Hematopoietic multipotent progenitor cell treated with erythropoietin and hydrocortisone succinate and interleukin-3 and kit ligand, for 6 days (in vitro differentiated cells): Measurements from ENCODE around the gene PRDM13.
A peak's percentile ranks its signal among the peaks of the same experiment; 100 is the strongest.
"Not testable (repeated sequence)": the region's sequence is repeated elsewhere in the genome, so short reads cannot be mapped to it uniquely, and the experiment has no call there.

Source experiments
- DNase-seq: peaks from one replicate; pipeline ENCODE4 v3.0.0-alpha.2; 2015

PRDM13 gene

DNA sequence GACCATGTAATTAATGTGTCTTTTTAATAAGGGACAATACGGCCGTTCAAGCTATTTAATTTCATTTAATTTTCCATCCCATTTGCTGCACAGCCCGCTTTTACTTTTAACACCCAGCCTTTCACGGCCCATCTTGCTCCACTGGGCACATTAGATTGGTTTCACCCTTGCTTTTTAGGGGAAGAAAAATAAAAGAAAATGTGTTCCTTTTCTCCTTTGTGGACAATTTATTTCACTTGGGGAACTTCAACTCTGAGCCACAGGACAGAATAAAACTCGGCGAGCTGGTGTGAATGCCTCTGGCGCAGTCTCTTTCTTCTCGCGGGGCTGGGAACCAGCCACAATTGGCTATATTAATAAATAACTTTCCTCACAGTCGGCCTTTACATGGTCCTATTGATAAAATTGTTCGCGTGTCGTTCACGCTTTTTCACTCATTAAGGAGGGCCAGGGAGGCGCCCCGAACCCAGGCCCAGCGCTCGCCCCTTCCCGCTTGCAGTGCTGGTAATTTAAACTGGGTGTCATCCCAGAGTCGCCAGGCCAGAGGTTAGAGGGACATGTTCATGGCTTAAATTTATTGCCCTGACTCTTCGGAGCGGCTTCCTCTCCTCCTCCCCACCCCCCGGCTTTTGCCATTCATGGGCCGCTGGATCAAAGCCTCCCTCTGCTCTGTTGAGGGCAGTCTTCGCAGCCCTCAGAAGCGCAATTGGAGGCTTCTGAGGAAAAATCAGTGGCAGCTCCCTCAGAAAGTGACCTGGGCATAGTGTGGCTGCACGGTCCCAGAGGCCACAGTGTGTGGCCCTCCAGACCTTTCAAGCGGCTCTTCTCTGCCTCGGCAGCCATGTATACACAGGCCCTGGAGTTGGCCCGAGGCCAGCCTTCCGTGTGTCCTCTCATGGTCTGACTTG, 2.2 kb upstream of the PRDM13 start:
- no peak for DNase-seq

DNA sequence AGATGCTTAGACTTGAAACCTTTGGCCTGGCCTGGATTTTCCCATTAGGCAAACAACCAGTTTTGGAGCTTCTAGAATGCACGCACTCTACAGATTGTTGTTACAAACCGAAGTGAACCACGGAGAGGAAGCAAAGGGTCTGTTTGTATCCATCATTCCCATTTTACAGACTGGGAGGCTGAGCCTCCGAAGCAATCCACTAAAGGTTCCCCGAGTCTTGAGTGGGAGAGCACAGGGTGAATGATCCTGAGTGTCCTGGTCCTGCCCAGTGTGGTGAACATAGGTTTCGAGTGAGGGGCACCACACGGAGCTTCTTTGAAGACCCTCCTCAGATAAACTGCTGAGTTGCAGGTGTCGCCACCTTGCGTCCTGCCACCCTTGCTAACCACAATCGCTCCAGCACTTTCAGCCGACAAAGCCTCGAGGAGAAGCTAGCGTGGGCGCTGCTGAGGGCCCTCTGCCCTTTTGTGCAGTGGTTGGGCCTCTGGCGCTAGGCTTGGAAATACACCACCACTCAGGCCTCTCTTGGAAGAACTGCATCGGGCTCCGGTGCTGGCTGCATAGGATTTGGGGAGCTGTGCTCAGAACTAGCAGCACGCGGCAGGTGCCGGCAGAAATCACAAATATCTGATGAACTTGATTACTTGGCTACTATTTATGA, 1.4 kb upstream of the PRDM13 start:
- DNase-seq, result no peak

DNA sequence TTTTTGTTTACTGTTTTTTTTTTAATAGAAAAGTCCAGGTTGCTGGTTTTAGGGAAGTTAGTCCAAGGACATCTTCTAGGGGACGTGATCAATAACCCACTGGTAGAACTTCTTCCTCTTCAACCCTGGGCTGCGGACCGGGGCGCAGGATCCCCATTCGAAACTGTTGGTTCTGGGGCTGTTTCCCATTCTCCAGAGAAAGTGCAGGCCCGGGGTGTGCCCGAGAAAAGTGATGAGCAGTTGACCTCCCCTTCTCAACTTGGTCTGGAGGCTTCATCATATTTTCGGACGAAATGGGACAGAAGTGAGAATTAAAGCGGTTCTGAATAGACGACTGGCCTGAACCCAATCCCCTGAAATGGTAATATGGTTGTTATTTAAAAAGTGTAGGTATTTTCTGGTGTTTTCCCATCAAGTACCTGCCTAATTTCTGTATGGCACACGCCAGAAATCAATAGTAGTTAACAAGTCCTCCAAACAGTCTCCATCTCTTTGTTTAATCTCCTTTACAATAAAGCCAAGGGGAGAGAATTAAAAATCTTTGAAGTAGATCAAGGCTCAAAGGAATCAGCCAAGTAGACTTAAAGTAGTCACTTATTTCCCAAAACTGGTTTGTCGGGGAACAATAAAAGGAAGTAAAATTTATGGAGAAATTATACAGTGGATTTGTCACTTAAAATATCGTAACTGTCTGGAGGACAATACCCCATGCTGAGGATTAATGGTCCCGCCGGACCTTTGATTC, 550 bp upstream of the PRDM13 start:
- DNase-seq, result no peak

DNA sequence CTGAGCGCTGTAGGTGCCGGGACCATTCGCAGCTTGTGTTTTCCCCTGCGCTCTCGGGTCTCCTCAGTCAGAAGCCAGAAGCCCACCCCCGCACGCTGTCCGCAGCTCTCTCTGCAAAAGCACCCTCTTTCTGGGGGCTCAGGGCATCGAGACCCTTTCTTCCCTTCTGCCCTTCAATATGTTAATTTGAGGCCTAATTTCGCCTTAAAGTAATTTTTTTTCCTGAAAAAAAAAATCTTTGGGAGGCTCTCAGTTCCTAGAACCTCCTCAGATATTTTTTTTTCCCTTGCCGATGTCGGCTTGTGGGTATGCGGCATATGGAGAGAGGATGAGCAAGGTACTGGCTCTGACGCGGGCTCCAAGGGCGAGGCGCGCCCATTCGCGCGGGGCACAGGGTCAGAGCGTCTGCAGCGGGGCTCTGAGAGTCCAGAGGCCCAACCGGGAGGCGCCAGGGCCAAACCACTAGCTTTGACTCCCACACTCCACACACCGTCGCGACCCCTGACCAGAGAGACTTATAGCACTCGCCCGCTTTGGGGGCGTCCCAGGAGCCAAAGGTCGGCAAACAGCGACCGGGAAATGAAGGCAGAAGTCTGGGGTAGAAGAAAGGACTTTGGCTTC, 893 bp downstream of the PRDM13 start:
- no peak for DNase-seq

DNA sequence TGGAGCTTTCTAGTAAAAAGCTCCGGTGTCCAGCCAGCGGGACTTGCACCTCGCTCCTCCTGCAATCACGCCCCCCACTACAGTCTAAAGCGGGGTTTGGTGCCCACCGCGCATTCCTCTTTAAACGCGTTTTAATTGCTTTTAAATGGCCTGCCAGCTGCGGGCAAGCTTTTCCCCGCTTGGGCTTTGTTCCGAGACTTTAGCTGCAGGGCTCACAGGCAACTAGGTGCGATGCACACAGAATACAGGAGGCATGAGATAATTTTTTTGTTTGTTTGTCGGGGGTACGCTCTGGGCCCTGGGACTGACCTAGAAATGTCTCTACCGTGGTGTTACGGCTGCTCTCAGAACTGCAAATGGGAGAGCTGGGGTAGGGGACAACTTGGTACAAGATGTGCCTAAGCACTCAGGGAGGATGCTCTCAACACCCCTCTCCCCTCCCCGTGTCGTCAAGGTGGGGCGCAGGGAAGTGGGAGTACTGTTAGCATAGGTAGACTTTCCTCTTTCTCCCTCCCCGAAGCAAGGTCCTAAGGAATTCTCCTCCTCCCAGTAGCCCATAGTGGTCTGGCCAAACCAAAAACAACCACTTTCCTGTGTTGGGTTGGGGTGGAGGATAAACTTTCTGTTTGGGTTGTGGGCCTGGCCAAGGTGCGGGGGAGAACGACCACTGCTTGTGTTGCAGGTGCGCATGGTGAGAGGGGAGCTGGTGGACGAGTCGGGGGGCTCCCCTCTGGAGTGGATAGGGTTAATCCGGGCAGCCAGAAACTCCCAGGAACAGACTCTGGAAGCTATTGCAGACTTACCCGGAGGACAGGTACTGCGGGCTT, 1.6 kb downstream of the PRDM13 start:
- DNase-seq, result no peak

DNA sequence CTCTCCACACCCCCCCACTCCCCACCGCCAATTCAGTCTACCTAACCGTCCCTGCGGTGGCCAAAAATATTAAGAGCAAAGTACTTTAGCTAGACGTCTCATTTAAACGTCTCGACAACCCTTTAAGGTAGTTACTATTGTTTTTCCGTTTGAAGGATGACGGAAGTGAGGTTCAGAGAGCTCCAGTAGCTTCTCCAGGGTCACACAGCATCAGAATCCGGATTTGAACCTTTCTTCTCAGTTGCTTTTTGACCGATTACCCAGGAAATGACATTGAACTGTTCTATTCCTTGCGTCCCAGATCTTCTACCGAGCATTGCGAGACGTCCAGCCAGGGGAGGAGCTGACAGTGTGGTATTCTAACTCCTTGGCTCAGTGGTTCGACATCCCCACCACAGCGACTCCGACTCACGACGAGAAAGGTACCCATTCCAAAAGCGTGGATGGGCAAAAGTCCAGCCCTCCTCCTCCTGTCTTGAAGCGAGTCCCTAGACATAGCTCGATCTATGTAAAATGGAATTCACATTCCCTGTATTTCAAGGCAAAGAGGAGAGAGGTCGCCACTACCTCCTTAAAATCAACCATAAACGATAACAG, 2.4 kb downstream of the PRDM13 start:
- DNase-seq, result no peak

DNA sequence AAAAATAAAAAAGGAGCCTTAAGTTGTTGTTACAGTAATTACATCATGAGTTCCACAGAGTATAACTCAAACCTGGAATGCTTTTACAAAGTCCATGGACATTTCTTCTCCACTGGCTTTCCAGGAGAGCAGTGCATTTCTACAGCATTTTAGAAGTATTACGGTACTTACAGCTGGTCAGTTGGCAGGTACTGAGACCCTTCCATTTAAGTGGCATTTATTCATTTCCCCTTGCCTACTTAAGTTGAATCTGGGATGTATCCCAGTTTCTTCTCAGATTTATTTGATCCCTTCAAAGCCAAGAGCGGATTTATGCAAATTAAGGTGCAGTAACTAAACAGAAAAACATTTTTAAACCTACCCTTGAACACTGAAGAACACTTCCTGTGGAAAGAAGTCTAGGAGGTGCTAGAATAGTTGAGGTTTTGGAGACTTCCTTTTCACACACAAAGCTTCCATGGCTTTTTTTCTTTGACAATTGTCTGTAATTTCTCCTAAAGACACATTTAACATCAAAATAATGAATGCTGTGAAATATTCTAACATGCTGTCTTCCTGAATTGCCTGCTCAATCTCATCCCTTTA, 3.4 kb downstream of the PRDM13 start:
- no peak for DNase-seq

DNA sequence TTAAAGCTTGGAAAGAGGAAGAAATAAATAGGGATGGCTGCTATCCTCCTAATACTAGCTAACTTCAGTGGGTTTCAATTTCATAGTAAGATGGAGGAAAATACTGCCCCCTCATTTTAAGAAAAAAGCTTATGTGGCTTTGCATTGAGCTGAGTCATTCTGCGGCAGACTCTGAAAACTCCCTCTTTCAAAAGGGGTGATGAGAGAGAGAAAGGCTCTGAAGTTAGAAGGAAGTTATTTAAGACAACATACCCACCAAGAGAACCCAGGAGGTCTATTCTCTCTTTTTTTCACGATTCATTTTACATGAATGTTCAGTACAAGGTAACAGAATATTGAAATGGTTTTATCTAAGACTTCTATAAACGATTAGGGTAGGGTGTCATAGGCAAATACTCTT, 4.5 kb downstream of the PRDM13 start:
- peak; percentile 60 for DNase-seq

DNA sequence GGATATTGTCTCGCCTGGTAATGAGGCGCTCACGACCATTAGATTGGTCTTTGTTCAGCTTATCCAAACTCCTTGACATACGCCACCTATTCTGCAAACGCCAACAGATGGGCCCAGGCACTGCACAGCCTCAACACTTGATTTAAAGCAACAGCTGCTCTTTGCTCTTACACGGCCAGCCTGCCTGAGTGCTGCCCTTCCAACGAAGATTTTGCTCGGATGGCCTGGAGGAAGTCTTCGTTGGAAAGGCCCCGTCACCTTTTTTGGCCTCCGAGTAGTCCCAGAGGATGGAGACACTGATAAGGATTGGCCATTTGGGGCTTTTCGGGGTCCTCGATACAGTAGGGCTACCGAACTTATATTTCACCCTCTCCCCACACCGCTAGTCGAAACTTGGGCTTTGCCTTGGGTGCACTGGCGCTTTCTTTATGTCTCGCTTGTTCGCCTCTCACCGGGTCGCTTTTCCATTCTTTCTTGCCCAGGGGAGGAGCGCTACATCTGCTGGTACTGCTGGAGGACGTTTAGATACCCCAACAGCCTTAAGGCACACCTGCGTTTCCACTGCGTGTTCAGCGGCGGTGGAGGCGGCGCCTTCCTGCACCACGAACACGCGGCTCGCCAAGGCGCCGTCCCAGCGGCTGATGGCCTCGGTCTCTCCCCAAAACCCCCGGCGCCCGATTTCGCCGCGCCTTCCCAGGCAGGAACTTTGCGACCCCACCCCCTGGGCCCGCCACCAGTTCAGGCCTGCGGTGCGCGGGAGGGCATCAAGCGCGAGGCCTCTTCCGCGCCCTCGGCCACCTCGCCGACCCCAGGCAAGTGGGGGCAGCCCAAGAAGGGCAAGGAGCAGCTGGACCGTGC, 6.1 kb downstream of the PRDM13 start:
- DNase-seq, result no peak

DNA sequence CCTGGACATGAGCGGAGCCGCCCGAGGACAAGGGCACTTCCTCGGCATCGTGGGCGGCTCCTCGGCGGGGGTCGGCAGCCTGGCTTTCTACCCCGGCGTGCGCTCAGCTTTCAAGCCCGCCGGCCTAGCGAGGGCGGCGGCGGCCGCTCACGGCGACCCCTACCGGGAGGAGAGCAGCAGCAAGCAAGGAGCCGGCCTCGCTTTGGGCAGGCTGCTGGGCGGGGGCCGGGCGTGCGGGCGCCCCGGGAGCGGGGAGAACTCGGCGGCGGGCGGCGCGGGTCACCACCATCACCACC, 6.7 kb downstream of the PRDM13 start:
- DNase-seq, result peak; percentile 68

DNA sequence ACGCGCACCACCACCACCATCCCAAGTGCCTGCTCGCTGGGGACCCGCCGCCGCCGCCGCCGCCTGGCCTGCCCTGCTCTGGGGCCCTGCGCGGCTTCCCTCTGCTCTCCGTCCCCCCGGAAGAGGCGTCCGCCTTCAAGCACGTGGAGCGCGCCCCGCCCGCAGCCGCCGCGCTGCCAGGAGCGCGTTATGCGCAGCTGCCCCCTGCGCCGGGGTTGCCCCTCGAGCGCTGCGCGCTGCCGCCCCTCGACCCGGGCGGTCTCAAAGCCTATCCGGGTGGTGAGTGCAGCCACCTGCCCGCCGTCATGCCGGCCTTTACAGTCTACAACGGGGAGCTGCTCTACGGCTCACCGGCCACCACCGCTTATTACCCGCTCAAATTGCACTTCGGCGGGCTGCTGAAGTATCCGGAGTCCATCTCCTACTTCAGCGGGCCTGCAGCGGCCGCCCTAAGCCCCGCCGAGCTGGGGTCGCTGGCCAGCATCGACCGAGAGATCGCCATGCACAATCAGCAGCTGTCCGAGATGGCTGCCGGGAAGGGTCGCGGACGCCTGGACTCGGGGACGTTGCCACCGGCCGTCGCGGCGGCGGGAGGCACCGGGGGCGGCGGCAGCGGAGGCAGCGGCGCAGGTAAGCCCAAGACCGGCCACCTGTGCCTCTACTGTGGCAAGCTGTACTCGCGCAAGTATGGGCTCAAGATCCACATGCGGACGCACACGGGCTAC, 7.2 kb downstream of the PRDM13 start:
- no peak for DNase-seq

DNA sequence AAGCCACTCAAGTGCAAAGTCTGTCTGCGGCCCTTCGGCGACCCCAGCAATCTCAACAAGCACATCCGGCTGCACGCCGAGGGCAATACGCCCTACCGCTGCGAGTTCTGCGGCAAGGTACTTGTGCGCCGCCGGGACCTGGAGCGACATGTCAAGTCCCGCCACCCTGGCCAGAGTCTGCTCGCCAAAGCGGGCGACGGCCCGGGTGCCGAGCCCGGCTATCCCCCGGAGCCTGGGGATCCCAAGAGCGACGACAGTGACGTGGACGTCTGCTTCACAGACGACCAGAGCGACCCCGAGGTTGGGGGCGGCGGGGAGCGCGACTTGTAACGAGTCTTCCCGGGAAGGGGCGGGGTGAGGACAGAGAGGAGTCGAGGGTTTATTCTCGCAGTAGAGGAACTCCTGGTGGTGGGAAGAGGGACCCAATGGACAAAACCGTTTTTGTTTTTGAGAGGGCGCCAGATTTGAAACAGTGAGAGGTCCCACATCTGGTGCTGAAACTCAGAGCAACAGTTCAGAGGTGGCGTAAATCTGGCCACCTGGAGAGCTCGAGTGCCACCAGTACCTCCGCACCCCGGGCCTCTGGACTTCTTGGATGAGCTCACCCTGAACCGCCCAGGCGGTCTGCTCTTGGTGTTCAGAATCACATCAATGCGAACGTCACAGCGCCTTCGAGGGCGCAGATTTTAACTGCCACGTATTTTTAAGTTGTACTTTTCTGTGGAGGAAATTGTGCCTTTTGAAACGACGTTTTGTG, 8.0 kb downstream of the PRDM13 start:
- no peak for DNase-seq

DNA sequence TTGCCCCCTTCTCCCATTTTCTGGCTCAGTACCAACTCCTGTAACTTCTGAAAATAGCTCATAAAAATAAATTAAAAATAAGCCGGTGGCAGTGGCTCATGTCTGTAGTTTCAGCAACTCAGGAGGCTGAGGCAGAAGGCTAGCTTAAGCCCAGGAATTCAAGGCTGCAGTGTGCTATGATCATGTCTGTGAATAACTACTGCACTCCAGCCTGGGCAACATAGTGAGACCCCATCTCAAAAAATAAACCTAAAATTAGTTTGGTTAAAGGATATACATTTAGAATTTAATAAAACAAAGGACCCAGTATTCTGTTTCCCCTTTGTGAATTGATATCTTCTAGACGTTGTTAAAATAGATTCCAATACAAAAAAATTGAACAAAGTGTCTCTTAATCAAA, 10.5 kb downstream of the PRDM13 start:
- DNase-seq, result no peak

DNA sequence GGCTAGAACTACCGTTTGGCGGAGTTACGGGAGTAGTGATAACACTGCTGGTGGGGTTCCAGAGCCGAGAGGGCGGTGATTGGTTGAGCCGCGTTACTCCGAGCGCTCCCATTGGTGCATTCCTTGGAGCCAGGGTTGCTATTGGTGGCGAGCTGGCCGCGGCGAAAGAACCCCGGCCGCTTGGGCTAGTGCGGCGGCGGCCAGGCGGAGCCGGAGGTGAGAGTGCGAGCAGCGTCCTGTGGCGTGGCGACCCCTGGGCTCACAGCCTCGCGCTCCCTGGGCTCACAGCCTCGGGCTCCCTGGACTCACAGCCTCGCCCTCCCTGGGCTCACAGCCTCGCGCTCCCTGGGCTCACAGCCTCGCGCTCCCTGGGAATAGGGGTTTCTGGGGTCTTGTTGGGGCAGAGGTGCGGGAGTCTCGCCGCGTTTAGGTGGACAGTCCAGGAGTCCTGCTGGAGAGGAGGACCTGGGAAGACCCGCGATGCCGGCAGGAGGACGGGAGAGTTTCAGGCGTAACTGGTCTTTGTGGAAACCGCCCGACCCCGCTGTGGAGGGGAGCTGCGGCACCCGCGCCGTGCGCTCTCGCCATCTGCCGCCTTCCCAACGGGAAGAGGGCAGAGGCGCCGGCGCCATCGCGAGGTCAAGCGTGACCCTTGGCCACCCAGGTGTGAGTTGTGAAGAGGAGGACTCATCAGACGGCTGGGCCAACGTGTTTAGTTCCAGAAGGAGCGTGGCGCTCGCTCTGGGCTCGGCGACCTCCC, 12.2 kb downstream of the PRDM13 start:
- no peak for DNase-seq

DNA sequence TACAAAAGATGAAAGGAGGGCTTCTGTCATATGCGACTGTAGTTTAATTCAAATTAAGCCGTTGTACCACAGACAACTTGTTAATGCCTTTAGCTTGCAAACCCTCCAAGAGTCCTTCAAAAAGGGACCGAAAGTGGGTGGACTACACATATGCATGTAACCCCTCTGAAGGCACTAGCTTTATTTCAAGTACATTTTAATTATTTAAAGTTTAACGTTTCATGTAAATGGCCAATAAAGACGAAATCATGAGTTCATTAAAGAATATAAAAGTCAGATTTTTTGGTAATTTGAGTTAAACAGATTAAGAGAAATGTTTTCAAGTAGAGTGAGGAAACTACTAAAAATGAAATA, 12.8 kb downstream of the PRDM13 start:
- DNase-seq, result no peak

DNA sequence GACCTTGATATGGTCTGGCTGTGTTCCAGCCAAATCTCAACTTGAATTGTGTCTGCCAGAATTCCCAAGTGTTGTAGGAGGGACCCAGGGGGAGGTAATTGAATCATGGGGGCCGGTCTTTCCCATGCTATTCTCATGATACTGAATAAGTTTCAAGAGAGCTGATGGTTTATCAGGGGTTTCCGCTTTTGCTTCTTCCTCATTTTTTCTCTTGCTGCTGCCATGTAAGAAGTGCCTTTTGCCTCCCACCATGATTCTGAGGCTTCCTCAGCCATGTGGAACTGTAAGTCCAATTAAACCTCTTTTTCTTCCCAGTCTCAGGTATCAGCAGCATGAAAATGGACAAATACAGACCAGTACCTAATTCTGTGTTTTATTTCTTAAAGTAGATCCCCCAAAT, 15.4 kb downstream of the PRDM13 start:
- DNase-seq, result not testable (repeated sequence)

DNA sequence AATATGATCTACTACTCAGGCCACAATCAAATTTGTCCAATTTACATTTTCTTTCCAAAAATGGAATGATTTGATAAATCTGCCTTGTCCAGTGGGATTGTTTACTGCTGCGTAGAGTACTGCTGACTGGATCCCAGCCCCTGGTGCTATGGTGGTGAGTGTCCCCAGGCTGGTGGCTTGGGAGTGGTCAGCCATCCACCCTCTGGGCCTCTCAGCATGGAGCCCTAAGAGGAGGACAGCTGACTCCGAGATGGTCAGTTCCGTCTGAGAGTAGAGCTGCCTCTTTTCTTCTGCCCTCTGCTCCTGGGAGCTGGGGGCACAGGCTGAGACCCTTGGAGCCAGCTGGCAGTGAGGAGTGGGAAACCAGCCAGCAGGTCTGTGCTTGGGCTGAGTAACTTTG, 22.7 kb downstream of the PRDM13 start:
- DNase-seq, result no peak

DNA sequence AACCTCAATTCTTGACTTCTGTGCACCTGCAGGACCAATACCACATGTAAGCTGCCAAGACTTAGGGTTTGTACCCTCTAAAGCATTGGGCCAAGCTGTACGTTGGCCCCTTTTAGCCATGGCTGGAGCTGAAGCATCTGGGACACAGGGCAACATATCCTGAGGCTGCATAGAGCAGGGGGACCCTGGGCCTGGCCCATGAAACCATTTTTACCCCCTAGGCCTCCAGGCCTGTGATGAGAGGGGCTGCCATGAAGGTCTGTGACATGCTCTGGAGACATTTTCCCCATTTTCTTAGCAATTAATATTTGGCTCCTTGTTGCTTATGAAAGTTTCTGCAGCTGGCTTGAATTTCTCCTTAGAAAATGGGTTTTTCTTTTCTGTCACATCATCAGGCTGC, 31.0 kb downstream of the PRDM13 start:
- DNase-seq, result no peak

DNA sequence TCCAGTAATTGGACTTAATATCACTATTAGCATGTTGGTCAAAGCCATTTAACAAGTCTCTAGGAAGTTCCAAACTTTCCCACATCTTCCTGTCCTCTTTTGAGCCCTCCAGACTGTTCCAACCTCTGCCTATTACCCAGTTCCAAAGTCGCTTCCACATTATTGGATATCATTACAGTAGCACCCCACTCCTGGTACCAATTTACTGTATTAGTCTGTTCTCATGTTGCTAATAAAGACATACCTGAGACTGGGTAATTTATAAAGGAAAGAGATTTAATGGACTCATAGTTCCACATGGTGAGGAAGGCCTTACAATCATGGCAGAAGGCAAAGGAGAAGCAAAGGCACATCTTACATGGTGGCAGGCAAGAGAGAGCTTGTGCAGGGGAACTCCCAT, 31.7 kb downstream of the PRDM13 start:
- not testable (repeated sequence) for DNase-seq
